Tongue (tissue), 2 donors: Measurements from ENCODE around the gene PRMT9. TPM values are rescaled to one million over a fixed set of nuclear protein-coding genes. Genes with fewer than 3 reads are reported as not detected.

ENCODE experiments used
- DNase-seq: peaks from one replicate; pipeline ENCODE4 v3.0.0-alpha.2; 2015
- total RNA-seq: library from RNA; depleted of rRNA; stranded (reverse); fragments of >200 nt; gene quantifications from one replicate; pipeline ENCODE4 v1.2.3, GENCODE V29; 2014

The PRMT9 gene
- total RNA-seq, result 19.3 TPM

DNA sequence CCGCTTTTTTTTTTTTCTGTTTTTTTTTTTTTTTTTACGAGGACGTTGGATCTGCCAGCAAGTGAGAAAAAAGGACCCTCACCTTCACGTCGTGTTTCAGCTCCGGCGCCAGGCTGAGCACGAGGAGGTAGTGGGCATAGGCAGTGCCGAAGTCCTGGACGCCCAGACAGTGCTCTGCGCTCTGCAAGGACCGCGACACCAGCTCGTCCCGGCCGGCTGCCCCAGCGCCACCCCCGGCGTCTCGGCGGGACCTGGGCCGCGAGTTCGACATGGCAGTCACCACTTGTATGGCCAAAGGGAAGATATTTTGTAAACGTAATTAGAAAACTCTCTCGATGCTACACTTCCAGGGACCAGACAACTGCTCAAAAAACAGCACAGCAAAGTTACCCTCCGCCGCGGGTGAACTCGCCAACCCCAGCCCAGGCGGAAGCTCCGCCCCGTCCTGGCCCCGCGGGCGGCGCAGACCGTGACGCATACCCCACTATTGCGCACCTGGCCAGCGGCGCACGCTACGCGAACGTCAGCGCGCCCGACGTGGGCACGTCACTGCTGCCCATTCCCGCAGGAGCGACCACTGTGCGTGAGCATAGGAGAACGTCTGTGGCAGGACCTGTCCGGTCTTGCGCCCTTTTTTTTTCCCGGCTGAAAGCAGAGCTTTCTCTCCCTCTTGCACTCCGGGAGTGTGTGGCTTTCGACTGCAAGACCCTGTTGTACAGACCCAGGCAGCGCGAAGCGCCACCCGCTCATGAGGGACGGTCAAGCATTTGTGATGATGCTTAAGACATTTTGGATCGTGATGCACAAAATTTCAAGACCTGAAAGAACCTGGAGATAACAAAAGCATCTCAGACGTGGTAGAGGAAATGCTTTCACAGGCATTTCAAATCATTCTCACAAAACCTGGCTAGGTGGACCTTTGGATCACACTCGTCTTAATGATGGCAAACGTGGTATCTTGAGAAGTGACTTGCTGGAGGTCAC, at the start of gene PRMT9:
PRMT9 (minus strand) TSS at position 447 of the 984 bp plus-strand sequence; CDS start at position 271, 176 bp downstream.
- DNase-seq, result peak; percentile 96

DNA sequence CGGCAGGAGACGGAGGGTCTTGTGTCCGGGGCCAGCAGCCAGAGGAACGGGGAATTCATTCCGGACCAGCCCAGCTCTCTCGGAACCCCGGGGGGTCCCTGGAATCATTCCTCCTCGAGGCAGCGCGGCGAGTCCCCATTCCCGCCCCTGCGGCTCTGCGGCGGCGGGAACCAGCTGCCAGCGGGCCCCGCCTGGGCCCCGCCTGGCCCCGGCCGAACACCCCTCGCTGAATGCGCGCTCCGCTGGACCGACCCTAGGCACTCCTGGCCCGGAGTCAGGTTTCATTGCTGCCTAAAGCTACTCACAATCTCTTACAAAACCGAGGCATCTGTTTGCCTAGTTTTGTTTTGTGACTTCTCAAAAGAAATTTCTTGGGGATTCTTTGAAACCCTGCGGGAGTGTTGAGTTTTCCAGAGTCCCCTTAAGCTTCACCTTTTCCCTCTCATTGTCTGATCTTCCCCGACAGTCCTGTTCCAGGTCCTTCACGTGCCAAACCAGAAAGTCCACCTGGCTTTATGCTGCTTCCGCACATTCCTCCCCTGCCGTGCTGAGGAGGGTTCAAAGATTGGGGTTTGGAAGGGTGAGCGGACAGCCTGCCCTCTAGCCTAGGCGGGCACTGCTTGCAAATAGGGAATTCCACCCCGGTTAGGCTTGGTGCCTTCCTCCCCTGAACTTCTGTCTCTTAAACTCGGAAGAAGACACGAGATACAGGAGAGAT, 48.7 kb upstream of the PRMT9 start:
- DNase-seq, result peak; percentile 72

DNA sequence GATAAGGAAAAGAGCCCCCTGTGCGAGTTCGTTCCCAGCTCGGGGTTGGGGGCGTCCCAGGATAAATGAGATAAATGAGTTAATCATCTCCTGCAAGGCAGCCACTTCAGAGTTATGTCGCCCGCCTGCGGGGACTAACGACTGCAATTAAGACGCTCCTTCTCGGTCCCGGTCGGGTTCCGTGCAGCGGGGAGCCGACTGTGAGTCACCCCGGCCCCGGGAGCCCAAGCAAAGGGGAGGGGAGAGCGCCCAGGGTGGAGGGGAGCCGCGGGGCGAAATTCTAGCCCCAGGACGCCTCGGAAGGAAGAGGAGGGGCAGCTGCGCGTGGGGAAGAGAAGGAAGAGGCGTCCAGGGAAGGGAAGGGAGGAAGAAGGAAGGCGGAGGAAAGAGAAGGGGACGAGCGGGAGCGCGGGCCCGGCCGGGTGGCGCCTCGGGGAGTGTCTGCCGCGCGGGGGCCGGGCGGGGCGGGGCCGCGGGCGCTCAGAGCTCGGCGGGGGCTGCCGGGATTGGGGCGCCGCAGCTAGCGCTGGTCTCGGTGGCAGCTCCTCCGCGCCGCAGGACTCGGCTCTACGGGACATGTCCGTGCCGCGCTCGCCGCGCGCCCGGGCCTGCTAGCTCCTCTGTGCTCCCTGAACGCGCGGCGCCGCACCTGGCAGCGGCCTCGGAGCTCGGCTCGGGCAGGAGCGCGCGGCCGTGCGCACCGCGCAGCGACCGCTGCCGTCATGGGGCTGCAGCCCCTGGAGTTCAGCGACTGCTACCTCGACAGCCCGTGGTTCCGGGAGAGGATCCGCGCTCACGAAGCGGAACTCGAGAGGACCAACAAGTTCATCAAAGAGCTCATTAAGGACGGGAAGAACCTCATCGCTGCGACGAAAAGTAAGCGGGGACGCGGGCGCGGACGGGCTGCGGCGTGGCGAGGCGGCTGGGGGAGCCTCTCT, 47.9 kb upstream of the PRMT9 start, which contains the start of gene ARHGAP10:
ARHGAP10 (plus strand) TSS at position 509 of the 938 bp plus-strand sequence; CDS start at position 723, 214 bp downstream.
- peak; percentile 86 for DNase-seq

DNA sequence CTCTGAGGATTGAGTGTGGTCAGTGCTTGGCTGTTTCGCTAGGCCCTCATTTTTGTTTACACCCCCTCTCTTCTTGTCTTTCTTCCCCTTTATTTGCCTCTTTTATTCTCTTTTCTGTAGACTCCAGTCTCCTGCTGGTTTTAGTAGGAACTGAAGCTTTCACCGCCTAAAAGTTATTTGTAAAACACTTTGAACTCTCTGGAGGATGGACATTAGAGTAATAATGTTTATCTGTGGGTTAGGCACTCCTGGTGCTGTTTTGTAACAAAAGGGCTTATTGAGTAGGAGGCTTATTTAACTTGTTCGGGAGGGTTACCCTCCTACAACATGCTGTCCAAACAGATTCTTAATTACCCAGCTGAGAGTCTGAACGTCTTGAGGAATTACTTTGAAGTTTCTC, 46.4 kb upstream of the PRMT9 start:
- no peak for DNase-seq

DNA sequence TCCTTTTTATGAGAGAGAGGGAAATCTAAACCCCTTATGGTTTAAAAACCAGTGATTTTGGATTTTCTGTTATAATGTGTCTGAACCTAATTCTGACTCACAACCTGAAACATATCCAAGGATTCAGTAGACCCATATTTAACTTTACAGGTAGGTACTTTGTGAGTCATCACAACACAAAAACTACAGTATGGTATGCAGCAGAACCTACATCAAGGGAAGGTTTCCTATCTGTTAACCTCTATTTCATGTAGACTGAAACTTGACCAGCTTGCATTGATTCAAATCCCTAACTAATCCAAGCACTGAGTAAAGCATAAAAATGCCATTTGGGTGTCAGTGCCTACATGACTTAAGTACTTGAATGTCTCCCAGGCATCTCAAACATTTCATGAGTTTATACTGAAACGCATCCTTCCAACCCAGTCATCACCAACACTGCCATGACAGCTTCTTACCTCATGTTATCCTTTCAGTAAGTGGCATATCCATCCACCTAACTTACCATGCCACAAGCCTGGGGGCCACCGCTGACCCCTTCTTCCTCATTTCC, 43.6 kb upstream of the PRMT9 start:
- DNase-seq, result no peak

DNA sequence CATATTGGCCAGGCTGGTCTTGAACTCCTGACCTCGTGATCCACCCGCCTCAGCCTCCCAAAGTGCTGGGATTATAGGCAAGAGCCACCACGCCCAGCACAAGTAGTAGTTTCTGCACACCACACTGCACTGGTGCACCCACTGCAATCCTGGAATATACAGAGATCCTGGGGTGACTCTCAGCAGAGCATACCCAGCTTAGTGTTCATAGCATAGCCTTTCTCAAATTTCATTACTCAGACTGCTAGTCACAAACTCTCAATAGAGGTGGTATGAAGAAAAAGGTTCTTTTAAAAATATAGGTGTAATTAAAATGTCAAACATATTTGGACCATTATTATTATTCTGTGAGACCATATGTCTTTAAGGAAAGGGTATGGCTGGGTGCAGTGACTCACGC, 41.7 kb upstream of the PRMT9 start:
- no peak for DNase-seq

DNA sequence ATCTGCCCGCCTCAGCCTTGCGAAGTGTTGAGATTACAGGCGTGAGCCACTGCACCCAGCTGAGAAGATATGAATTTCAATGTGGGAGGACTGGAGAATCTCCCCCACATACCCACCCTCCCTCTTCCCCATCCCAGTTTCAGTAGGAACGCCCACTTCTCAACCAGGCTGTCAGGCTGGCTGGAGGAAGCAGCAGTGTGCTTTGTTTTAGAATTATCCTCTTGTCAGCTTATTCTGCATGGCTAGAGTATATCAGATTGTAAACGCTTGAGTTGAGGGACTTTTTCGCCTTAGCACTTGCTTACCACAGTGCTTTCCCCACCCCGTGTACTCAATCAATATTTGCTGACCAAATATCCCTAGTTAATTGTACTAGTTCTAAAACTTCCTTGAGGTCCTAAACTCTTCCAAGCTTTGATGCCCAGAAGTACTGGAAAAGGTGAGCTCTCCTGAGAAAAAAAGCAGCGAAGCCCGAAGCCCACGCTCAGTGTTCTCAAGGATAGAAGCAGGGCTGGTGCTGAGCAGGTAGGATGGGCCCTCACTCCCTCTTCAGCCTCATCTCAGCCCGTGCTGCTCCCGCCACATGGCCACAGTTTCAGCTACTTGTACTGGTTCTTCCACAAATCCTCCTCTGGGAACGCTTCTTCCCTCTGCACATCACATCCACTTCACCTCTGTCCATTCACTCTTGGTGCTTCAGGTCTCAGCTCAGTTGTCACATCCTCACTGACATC, 40.7 kb upstream of the PRMT9 start:
- DNase-seq, result no peak

DNA sequence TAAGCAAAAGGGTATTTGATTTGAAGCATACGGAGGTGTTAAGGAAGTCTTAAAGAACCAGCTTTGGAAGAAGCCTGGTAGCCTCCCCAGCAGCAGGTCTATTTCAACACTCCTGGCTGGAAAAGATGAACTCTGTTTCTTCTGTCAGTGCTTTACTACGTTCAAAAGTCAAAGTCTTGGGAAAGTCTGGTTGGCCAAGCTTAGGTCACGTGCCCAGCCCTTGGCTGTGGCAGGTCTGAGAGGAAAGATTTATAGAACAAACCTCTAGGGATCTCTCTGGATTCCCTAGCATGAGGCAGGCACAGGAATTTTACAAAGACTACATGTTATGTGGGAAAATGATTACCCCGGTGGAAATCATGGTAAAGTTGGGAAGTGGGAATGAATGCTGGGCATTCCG, 39.4 kb upstream of the PRMT9 start:
- DNase-seq, result no peak

DNA sequence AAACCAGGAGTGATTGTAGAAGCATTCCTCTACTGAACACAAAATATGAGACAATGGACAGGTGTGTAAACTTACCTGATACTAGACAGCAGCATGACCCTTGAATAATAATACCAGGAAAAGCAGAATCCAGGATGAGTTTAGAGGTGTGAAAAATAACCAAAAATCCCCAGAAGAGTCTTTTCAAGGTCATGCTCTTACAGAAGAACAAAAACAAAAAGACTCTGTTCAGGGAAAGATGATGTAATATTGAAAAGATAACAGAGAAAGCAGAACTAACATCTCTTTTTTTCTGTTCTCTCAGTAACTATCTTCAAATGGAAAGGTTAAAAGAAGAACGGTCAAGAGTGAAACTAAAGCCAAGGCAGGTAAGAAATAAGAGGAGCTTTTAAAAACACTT, 33.9 kb upstream of the PRMT9 start:
- no peak for DNase-seq

DNA sequence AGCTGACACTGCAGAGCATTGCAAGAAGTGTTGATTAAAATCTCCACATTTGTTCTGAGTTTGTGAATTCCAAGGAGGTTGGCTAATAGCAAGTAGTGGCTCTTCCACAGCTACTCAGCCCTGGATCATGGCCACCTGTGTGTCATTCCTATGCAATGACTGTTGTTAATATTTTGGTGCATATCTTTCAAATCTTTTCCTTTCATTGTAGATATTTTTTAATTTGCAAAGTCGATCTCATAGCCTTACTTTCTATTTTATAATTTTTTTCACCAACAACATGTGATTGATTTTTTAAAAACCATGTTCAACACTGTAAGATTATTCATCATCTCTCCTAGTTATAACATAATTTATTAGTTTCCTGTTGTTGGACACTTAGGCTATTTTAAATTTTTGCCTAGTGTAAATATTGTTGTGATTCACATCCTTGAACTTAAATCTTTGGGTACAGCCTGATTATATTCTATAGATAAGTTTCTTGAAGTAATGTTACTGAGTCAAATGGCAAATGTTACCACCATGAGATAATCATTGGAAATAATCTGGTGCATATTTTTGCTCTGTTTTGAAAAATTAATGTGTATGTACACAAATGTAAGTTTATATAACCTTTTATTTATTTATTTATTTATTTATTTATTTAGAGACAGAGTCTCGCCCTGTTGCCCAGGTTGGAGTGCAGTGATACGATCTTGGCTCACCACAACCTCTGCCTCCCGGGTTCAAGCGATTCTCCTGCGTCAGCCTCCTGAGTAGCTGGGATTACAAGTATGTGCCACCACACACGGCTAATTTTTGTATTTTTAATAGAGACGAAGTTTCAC, 30.8 kb upstream of the PRMT9 start:
- no peak for DNase-seq

DNA sequence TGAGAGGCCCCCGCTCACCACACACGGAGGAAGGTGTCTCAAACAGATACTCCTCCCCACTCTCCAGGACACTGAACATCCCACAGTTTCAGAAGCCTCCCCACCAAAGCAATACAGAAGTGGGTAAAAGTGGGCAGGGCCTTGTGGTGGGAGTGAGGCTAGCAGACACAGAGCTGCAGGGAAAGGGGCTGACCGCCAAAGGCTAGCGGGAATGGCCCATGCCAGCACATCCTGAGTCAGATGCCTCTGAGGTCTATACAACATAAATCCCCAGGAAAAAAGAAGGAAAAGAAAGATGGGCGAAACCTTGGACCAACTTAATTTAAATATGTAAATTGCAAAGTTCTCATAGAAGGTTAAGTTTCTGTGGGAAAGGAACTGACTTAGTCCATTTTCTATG, 26.0 kb upstream of the PRMT9 start:
- no peak for DNase-seq

DNA sequence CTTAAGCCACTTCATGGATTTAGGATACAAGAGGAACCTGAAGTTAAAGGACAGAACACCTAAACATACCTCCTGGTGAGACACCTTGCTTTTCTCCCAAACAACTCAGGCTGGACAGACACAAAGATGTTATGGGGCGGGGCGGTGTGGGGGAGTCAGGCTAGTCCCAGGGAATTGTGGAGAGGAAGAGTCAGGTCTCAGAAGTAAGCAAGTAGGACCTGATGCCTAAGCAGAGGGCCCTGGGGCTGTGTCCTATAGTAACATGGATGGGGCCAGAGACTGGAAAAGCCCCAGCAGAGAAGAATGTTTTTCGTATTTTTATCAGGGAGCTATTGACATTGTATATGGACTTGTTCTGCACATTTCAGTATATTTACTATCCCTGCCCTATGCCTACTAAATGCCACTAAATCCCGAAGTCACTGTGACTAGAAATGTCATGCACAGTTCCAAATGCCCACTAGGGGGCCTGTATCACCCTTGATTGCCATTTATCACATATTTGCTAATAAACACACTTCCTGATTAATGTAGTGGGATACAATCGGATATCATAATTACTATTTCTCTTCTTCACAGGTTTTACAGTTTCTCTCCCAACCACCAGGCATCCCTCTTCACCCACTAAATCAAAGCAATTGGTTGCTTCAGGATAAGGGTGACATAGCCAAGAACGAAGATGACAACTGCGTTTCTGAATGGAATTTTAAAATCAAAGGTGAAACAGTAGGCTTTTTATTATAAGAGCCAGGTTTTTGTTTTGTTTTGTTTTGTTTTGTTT, 24.1 kb upstream of the PRMT9 start:
- DNase-seq, result peak; percentile 75

DNA sequence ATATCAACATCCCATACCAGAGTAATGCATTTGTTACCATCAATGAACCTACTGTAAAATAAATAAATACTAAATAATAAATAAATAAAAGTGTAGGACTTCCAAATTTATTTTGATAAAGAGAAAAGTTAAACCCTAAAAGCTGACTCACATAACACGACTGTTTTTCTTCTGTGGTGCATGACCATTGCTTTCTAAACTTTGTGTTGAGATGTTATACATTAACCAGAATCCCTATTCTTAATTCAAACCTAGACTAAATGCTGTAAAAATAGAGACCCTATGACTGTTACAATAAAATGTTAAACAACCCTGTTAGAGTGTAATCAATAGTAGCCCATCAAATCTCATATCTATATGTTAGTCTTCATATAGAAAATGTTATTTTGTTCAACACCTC, 20.9 kb upstream of the PRMT9 start:
- no peak for DNase-seq

DNA sequence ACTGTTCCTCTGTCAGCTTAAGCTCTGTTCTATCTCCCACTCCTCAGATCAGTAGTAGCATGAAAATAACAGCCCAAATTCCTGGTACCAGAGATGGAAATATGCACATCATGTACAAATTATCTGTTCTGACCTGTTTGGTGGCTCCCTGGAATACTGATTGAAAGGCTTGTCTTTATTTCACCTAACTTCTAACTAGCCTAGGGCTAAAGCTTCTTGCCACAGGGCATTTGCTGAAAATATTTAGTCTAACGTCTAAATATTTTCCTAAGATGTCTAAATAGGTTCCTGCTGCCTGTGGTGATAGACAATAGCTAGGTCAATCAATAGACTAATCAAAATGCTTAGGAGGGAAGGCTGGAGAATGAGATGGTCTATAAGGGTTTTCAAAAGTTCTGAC, 12.9 kb upstream of the PRMT9 start:
- no peak for DNase-seq

DNA sequence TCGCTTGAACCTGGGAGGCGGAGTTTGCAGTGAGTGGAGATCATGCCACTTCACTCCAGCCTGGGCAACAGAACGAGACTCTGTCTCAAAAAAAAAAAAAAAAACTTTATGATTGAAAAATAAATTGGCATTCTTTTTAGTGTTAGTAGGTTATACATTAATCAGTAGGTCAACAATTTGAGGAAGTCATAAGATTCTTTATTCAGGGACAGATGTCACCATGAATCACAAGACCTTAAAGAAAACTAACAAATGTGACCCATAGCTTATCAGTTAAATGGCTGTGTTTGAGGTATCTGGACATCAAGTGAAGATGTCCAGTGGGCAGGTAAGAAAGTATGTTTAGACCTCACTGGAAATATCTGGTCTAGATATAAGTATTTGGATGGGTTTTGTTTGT, 9.3 kb upstream of the PRMT9 start:
- no peak for DNase-seq

DNA sequence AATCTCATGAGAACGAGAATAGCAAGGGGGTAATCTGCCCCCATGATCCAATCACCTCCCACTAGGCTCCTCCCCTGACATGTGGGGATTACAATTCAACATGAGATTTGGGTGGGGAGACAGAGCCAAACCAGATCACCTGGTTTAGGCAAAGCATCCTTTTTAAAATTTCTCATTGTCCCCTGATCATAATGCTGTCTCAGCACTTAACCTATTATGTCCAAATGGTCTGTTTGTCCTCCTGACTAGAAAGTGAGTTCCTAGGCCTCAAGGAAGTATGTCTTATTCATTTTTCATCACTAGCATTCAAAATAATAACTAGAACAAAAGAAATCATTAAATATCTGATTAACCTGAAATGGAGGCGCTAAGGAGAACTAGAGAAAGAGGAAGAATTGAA, 7.9 kb upstream of the PRMT9 start:
- no peak for DNase-seq

DNA sequence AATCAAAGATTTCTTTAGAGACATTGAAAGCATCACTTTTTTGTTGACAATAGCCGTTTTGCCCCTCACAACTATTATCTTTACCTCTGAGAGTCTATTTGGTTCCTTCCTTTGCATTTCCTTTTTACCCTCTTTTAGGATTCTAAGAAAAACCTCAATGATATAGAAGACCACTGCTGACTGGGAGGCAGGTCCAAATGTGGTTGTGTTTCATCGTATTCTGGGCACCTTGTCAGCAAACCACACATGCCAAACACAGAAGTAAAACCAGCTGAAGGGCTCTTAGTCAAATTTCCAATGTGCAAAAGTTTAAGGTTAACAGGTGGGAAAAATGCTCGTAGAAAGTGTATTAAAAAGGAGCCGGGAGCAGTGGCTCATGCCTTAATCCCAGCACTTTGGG, 5.1 kb upstream of the PRMT9 start:
- DNase-seq, result no peak

DNA sequence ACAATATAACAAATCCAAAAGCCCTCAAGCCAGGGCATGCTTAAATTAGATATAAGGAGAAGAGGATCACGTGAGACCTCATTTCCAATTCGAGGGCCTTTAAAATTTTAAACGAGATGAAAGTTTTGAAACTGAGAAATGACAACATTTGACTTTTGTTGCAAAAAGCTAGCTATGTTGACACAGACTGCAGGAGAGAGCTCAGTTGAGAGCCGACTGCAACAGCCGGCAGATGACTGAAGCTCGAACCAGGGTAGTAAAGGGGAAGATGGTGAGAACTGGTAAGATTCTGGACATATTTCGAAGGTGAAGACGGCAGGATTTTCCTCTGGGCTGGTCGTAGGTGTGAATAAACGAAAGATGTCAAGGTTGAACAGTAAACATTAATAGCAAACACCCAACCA, 773 bp downstream of the PRMT9 start:
- DNase-seq, result peak; percentile 62

DNA sequence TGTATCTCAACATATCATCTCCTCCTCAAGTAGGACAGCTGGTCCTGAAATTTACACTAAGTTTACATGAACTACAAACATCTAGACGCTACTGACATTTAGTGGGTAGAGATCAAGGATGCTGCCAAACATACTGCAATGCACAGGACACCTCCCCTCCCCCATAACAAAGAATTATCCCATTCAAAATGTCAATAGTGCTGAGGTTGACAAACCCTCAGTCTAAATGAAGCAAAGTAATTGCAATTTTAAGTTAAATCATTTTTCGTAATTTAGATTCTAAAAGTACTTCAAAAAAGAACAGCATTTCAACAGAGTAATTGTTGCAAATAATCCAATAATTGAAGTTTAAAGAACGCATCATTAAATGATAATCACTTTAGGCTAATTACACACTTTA, 1.2 kb downstream of the PRMT9 start:
- peak; percentile 17 for DNase-seq
